Natural killer cell treated with Interleukin-12 subunit alpha and Interleukin-12 subunit beta and Interleukin-15 and Interleukin-18, amount 100 ng/mL, for 72 hours (primary cell): ENCODE results near the gene REG1A. TPM values are rescaled to one million over a fixed set of nuclear protein-coding genes. Genes with fewer than 3 reads are reported as not detected.

Experiments
- ATAC-seq, 2 donors: fragments of 150-1000 bp; cut with Tn5 transposase in 1 of 2; sonication (Bioruptor Pico), chemical (Tn5 transposase) in 1 of 2; 2 replicates each; pipeline ENCODE4 v1.10.0; 2021
- DNase-seq: peaks from one replicate; pipeline ENCODE4 v3.0.0; 2022; ENCODE audit warnings: low spot score
- H3K27ac Mint-ChIP-seq, 2 donors: 1 replicate in 1 of 2; 2 replicates in 1 of 2; pipeline ENCODE4 v1.8.0; 2022; ENCODE audit warnings: mixed read lengths in 2 of 2, mild to moderate bottlenecking in 1 of 2, moderate library complexity in 1 of 2
- H3K27me3 Mint-ChIP-seq, 2 donors: 1 replicate in 1 of 2; 2 replicates in 1 of 2; pipeline ENCODE4 v1.8.0; 2022; ENCODE audit warnings: mixed read lengths in 2 of 2
- H3K36me3 Mint-ChIP-seq: one replicate; pipeline ENCODE4 v1.8.0; 2022; ENCODE audit warnings: mixed read lengths
- H3K4me1 Mint-ChIP-seq, 2 donors: 1 replicate in 1 of 2; 2 replicates in 1 of 2; pipeline ENCODE4 v1.8.0; 2022; ENCODE audit warnings: low read depth in 2 of 2, mixed read lengths in 2 of 2, mild to moderate bottlenecking in 1 of 2
- H3K4me3 Mint-ChIP-seq: one replicate; pipeline ENCODE4 v1.8.0; 2022; ENCODE audit warnings: mixed read lengths
- H3K9me3 Mint-ChIP-seq: 2 replicates; pipeline ENCODE4 v1.8.0; 2022; ENCODE audit warnings: mixed read lengths
- total RNA-seq, 2 donors: library from RNA; stranded (reverse); gene quantifications; one replicate each; pipeline ENCODE4 v1.2.3, GENCODE V29; 2022

REG1A gene, protein sequence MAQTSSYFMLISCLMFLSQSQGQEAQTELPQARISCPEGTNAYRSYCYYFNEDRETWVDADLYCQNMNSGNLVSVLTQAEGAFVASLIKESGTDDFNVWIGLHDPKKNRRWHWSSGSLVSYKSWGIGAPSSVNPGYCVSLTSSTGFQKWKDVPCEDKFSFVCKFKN
- total RNA-seq: not detected

GRCh38 chr2:79120194-79120713 is at the start of gene REG1A:
REG1A (plus strand) TSS chr2:79120488; CDS start chr2:79120862, 374 bp downstream.
- H3K36me3 Mint-ChIP-seq: no peaks in the 10 kb centered on the region
- H3K27me3 Mint-ChIP-seq: no peaks in the 10 kb centered on the region
- DNase-seq: no peak
- no peaks in the 10 kb centered on the region for H3K4me1 Mint-ChIP-seq
- peaks cover 9% of the 10 kb centered on the region for H3K9me3 Mint-ChIP-seq
- ATAC-seq: no peak
- no peak within 1 kb of the TSS for H3K27ac Mint-ChIP-seq
- no peak within 1 kb of the TSS for H3K4me3 Mint-ChIP-seq

- peaks cover 4% of the 10 kb centered on the region for H3K36me3 Mint-ChIP-seq
- no peak for DNase-seq
- no peaks in the 10 kb centered on the region for H3K27me3 Mint-ChIP-seq
- peaks cover 27% of the 10 kb centered on the region for H3K9me3 Mint-ChIP-seq
- no peak overlapping the region for H3K4me3 Mint-ChIP-seq
- ATAC-seq: no peak
- no peaks in the 10 kb centered on the region for H3K4me1 Mint-ChIP-seq
- no peak overlapping the region for H3K27ac Mint-ChIP-seq
Measured at GRCh38 chr2:79071078-79071477, 49.2 kb upstream of the REG1A start.

GRCh38 chr2:79082987-79083386 is 37.3 kb upstream of the REG1A start:
- H3K27me3 Mint-ChIP-seq: no peaks in the 10 kb centered on the region
- H3K36me3 Mint-ChIP-seq: peaks cover 10% of the 10 kb centered on the region
- DNase-seq (no peak), ATAC-seq (no peak)
- no peaks in the 10 kb centered on the region for H3K4me1 Mint-ChIP-seq
- H3K9me3 Mint-ChIP-seq: peaks cover 30% of the 10 kb centered on the region
- no peak overlapping the region for H3K27ac Mint-ChIP-seq
- H3K4me3 Mint-ChIP-seq: no peak overlapping the region

GRCh38 chr2:79083597-79084251 is 36.6 kb upstream of the REG1A start:
- Mint-ChIP-seq H3K27ac (no peak overlapping the region), H3K9me3 (peaks cover 30% of the 10 kb centered on the region), H3K27me3 (no peaks in the 10 kb centered on the region), H3K36me3 (peaks cover 10% of the 10 kb centered on the region), H3K4me1 (no peaks in the 10 kb centered on the region), H3K4me3 (no peak overlapping the region)
- no peak for ATAC-seq
- DNase-seq: no peak

DNA sequence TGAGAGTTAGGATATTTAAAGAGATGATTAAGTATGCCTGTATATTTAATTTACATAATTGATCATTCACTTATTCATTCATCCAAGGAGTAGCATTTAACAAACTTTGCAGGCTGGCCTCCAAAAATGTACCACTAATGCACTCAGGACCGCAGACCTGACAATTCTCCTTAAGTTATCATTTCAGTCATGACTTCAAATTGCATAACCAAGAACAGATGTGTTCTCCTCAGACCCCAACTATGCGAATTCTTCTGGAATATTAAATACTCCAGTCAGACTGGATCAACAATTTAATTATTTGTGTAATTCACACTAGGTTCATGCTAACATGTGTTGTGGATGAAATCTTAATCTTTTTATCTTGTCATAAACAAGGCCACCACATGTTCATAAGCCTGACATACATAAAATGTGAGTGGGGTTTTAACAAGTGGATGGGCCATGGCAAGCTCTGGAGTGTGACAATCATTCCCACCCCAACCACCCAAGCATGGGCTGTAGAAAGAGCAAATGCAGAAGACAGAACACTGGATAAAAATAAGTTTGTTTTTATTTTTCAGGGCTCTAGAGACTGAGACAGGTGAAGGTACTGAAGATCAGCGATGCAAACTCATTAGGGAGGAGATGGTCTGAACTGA is 35.7 kb upstream of the REG1A start:
- ATAC-seq (no peak), DNase-seq (no peak)
- peaks cover 10% of the 10 kb centered on the region for H3K36me3 Mint-ChIP-seq

DNA sequence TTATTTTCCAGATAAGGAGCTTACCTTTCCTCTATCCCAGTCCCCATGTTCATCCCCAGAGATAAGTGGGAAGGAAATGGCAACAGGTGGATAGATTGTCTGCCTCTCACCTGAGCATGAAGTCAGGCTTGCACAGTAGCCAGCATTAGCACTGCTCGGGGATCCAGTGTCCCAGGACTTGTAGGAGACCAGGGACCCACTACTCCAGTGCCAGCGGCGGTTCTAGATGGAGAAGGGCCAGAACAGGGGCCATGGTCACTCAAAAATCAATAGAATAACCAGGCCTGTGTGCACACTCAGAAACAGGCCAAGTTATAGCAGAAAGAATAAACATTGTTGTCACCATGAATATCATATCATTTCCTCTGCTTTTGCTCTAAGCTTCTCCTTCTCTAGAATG is 34.9 kb upstream of the REG1A start:
- DNase-seq (no peak), ATAC-seq (no peak)
- peaks cover 10% of the 10 kb centered on the region for H3K36me3 Mint-ChIP-seq
- no peaks in the 10 kb centered on the region for H3K4me1 Mint-ChIP-seq
- no peaks in the 10 kb centered on the region for H3K27me3 Mint-ChIP-seq
- peaks cover 26% of the 10 kb centered on the region for H3K9me3 Mint-ChIP-seq
- no peak overlapping the region for H3K27ac Mint-ChIP-seq
- no peak overlapping the region for H3K4me3 Mint-ChIP-seq

More for the DNA sequence above, 35.7 kb upstream of the REG1A start:
- Mint-ChIP-seq H3K4me1 (no peaks in the 10 kb centered on the region), H3K27ac (no peak overlapping the region), H3K4me3 (no peak overlapping the region), H3K9me3 (peaks cover 26% of the 10 kb centered on the region), H3K27me3 (no peaks in the 10 kb centered on the region)

GRCh38 chr2:79086255-79086654 is 34.0 kb upstream of the REG1A start:
- DNase-seq (no peak), ATAC-seq (no peak)
- peaks cover 4% of the 10 kb centered on the region for H3K36me3 Mint-ChIP-seq
- peaks cover 22% of the 10 kb centered on the region for H3K9me3 Mint-ChIP-seq
- no peak overlapping the region for H3K27ac Mint-ChIP-seq
- H3K4me3 Mint-ChIP-seq: no peak overlapping the region
- H3K27me3 Mint-ChIP-seq: no peaks in the 10 kb centered on the region
- H3K4me1 Mint-ChIP-seq: no peaks in the 10 kb centered on the region

DNA sequence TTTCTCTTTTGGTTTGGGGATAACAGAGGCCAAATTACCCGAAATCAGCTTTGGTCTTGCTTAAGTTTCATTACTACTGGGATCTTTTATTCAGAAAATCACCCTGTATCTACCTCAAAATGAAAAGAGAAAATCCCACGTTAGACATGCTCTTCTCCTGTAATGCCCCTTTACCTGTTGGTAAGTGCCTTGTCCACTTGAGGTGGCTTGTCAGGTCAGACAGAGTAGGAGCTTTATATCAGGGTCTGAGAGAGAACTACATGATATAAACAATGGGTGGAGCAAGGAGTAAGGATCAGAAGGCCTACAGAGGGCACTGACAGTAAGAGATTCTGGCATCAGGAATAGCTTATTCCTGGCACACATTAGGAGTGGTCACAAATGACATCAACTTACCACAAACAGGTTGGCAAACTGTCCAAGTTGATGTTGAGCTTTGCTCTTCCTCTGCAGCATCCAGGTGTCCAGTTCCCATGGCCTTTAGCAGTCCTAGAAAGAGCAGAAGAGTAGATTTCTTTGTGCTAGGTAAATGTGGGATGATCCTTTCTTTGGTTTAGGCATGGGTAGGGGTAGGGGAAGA is 32.4 kb upstream of the REG1A start, which contains the start of gene REG1B:
Gene REG1B (minus strand): TSS at position 209 of the 580 bp plus-strand sequence. CDS start 381 bp downstream, outside the sequence.
- Mint-ChIP-seq H3K4me1 (no peaks in the 10 kb centered on the region), H3K4me3 (no peak within 1 kb of the TSS), H3K9me3 (peaks cover 15% of the 10 kb centered on the region), H3K36me3 (no peaks in the 10 kb centered on the region), H3K27me3 (no peaks in the 10 kb centered on the region), H3K27ac (no peak within 1 kb of the TSS)
- DNase-seq (no peak), ATAC-seq (no peak)

- no peak for ATAC-seq
Measured at GRCh38 chr2:79090693-79091092, 29.6 kb upstream of the REG1A start.

DNA sequence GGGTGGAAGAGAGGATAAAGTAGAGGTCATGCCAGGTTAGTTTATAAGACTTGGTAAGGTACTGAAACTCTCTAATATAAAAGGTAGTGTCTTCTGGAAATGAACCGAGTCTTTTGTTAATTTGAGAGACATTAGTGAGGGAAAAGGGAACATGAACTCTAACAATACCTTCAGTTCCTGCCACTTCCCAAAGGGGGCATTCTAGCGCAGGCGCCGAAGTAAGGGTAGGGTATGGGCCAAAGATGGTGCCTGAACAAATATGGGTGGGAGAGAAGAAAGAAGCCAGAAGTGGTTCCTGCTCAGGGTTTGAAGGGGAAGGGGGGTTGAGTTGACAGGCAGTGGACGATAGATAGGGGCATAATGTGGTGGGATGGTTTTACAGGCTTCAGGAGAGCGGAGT is 22.4 kb upstream of the REG1A start:
- H3K27me3 Mint-ChIP-seq: no peaks in the 10 kb centered on the region
- H3K36me3 Mint-ChIP-seq: peaks cover 8% of the 10 kb centered on the region
- no peak for ATAC-seq
- H3K4me3 Mint-ChIP-seq: no peak overlapping the region
- no peak for DNase-seq
- no peak overlapping the region for H3K27ac Mint-ChIP-seq
- H3K4me1 Mint-ChIP-seq: no peaks in the 10 kb centered on the region
- H3K9me3 Mint-ChIP-seq: peaks cover 17% of the 10 kb centered on the region

More at GRCh38 chr2:79090693-79091092, 29.6 kb upstream of the REG1A start:
- Mint-ChIP-seq H3K27ac (no peak overlapping the region), H3K27me3 (no peaks in the 10 kb centered on the region), H3K4me1 (no peaks in the 10 kb centered on the region), H3K9me3 (peaks cover 12% of the 10 kb centered on the region), H3K4me3 (no peak overlapping the region), H3K36me3 (no peaks in the 10 kb centered on the region)
- DNase-seq: no peak

GRCh38 chr2:79099140-79099686 is 21.1 kb upstream of the REG1A start:
- DNase-seq: no peak
- H3K36me3 Mint-ChIP-seq: peaks cover 8% of the 10 kb centered on the region
- H3K27me3 Mint-ChIP-seq: no peaks in the 10 kb centered on the region
- no peaks in the 10 kb centered on the region for H3K4me1 Mint-ChIP-seq
- ATAC-seq: no peak
- no peak overlapping the region for H3K27ac Mint-ChIP-seq
- peaks cover 17% of the 10 kb centered on the region for H3K9me3 Mint-ChIP-seq
- no peak overlapping the region for H3K4me3 Mint-ChIP-seq

GRCh38 chr2:79100285-79100684 is 20.0 kb upstream of the REG1A start:
- Mint-ChIP-seq H3K4me1 (no peaks in the 10 kb centered on the region), H3K27me3 (no peaks in the 10 kb centered on the region), H3K36me3 (peaks cover 8% of the 10 kb centered on the region), H3K4me3 (no peak overlapping the region), H3K27ac (no peak overlapping the region), H3K9me3 (peaks cover 17% of the 10 kb centered on the region)
- ATAC-seq: no peak
- DNase-seq: no peak

- no peak overlapping the region for H3K27ac Mint-ChIP-seq
- H3K9me3 Mint-ChIP-seq: peaks cover 17% of the 10 kb centered on the region
- H3K27me3 Mint-ChIP-seq: no peaks in the 10 kb centered on the region
- H3K4me3 Mint-ChIP-seq: no peak overlapping the region
- H3K4me1 Mint-ChIP-seq: no peaks in the 10 kb centered on the region
- H3K36me3 Mint-ChIP-seq: peaks cover 8% of the 10 kb centered on the region
- ATAC-seq: no peak
- DNase-seq: no peak
Measured at GRCh38 chr2:79101024-79101423, 19.3 kb upstream of the REG1A start.

DNA sequence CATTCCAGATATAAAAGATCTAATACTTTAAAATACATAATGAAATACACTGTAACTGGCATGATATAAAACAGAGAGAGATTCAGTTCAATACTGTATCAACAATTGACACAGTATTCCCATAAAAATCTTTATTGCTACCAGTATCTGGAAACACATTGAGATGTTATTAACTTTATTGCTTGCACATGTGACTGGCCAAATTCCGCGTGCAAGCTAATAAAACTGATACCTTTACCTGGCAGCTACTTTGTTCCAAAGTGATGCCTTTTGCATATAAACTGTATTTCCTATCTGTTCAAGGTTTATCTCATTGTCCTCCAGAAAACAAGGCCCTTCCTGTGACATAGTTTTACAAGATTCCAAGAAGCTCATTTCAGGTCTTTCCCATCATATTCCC is 17.1 kb upstream of the REG1A start:
- peaks cover 4% of the 10 kb centered on the region for H3K36me3 Mint-ChIP-seq
- ATAC-seq: no peak
- no peak overlapping the region for H3K4me3 Mint-ChIP-seq
- H3K9me3 Mint-ChIP-seq: peaks cover 7% of the 10 kb centered on the region
- no peak for DNase-seq
- no peaks in the 10 kb centered on the region for H3K4me1 Mint-ChIP-seq
- no peak overlapping the region for H3K27ac Mint-ChIP-seq
- no peaks in the 10 kb centered on the region for H3K27me3 Mint-ChIP-seq
